ENCODE results near the gene ANGPTL2. TPM values are rescaled to one million over a fixed set of nuclear protein-coding genes. Genes with fewer than 3 reads are reported as not detected.

The ANGPTL2 gene
- total RNA-seq (2022; extraction: Qiagen RNA extraction; ENCODE audit: low read depth) = 0.06 TPM in 1 of 5 replicates, not detected in the others

GRCh38 chr9:127122176-127123063 is at the start of gene ANGPTL2:
Gene ANGPTL2, minus strand, starts transcription at chr9:127122635. Its CDS starts 13,904 bp downstream, at chr9:127108731.

Other genes with a start within 250 kb of the ANGPTL2 start
- gene RALGPS1, start 207.9 kb downstream of the ANGPTL2 start, total RNA-seq (2022; extraction: Qiagen RNA extraction; ENCODE audit: low read depth) = 1.4 to 2.4 TPM (median 2.0 TPM) in 5 replicates
- gene GARNL3, start 142.1 kb upstream of the ANGPTL2 start, total RNA-seq (2022; extraction: Qiagen RNA extraction; ENCODE audit: low read depth) = 1.6 to 3.4 TPM (median 1.8 TPM) in 5 replicates

Measured in A549 treated with RU486 at 1 μM for 4 hours (cell line).